Calu3 (cell line): ENCODE measurements around the gene OR5H2. TPM values are rescaled to one million over a fixed set of nuclear protein-coding genes. Genes with fewer than 3 reads are reported as not detected.

ENCODE experiments used
- Bru-seq: library from RNA; stranded (reverse); fragments of 400-500 nt; gene quantifications from one replicate; lab custom pipeline; 2021; lab: Mats Ljungman, UMichigan
- BruChase-seq, 2 experiments: library from RNA; stranded (reverse); fragments of 400-500 nt; gene quantifications; one replicate each; lab custom pipeline; 2021; lab: Mats Ljungman, UMichigan
- BruUV-seq: library from RNA; stranded (reverse); fragments of 400-500 nt; replicated peaks from 2 replicates; lab custom pipeline; 2021; lab: Mats Ljungman, UMichigan
- CTCF ChIA-PET: fragments of 300-600 bp; sonication (Branson Sonifier 250); formaldehyde crosslinking; loops from one replicate; lab custom pipeline; 2022; ENCODE audit warnings: antibody characterized with exemption; lab: Charles Lee
- DNase-seq: peaks from one replicate; pipeline ENCODE4 v3.0.0; 2022
- H3K27ac Mint-ChIP-seq: one replicate; pipeline ENCODE4 v1.8.0; 2022; ENCODE audit warnings: mixed read lengths; ENCODE audit not compliant: unreplicated experiment
- H3K27me3 Mint-ChIP-seq: one replicate; pipeline ENCODE4 v1.8.0; 2022; ENCODE audit warnings: mixed read lengths; ENCODE audit not compliant: unreplicated experiment
- H3K36me3 Mint-ChIP-seq: one replicate; pipeline ENCODE4 v1.8.0; 2022; ENCODE audit warnings: mild to moderate bottlenecking, moderate library complexity, mixed read lengths; ENCODE audit not compliant: insufficient read depth, unreplicated experiment
- H3K4me1 Mint-ChIP-seq: one replicate; pipeline ENCODE4 v1.8.0; 2022; ENCODE audit warnings: mild to moderate bottlenecking, low read depth, mixed read lengths; ENCODE audit not compliant: unreplicated experiment
- H3K4me3 Mint-ChIP-seq: one replicate; pipeline ENCODE4 v1.8.0; 2022; ENCODE audit warnings: mild to moderate bottlenecking, low read depth, moderate library complexity, mixed read lengths; ENCODE audit not compliant: unreplicated experiment
- H3K9me3 Mint-ChIP-seq: one replicate; pipeline ENCODE4 v1.8.0; 2022; ENCODE audit warnings: low read depth, mixed read lengths; ENCODE audit not compliant: unreplicated experiment
- intact Hi-C: fragments of 100-400 bp; cut with micrococcal nuclease; formaldehyde crosslinking; loops from one replicate; pipeline ENCODE4 v1.10.0; 2022; ENCODE audit not compliant: unreplicated experiment
- long read RNA-seq: library from polyadenylated mRNA; stranded (forward); transcript quantifications from one replicate; pipeline ENCODE4 v2.0.0, GENCODE V29; 2022
- total RNA-seq: library from RNA; stranded (reverse); gene quantifications from 2 replicates; pipeline ENCODE4 v1.2.3, GENCODE V29; 2022
- TF ChIP-seq, protein P1 (sequence below): fragments of 200-600 bp; IDR thresholded peaks from one replicate; pipeline ENCODE4 v1.8.0; 2022; ENCODE audit warnings: antibody characterized with exemption; ENCODE audit not compliant: unreplicated experiment

Gene OR5H2
- total RNA-seq (not detected in 2 replicates), Bru-seq, nascent RNA (not detected), BruChase-seq, experiment 1, labeled RNA remaining after a 6-hour chase (not detected), BruChase-seq, experiment 2, labeled RNA remaining after a 2-hour chase (not detected)
- long read RNA-seq = 0 reads

DNA sequence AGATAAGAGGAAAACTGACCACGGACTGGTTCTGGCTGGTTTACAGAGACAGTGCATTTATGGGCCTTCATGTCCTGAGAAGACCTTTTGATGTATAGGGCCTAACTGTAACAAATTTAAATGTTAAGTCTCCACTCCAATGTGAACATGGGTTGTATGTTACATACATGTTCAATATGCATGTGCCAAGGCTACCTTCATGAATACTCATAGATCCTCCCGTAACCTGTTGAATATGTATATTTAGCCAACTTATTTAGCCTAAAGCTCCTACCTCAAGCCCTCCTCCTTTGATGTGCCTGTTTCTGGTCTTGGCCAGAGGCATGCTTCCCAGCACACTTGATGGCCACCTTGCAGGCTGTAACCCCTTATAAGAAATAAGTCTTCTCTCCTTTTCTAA, at the start of gene OR5H2:
Gene OR5H2 (plus strand): TSS at position 301 of the 400 bp plus-strand sequence. CDS start 398 bp downstream, outside the sequence.
- Mint-ChIP-seq H3K27ac (no peak within 1 kb of the TSS), H3K27me3 (no peaks in the 10 kb centered on the region), H3K9me3 (no peaks in the 10 kb centered on the region), H3K4me3 (no peak within 1 kb of the TSS), H3K36me3 (no peaks in the 10 kb centered on the region), H3K4me1 (no peaks in the 10 kb centered on the region)
- TF ChIP-seq, protein P1, sequence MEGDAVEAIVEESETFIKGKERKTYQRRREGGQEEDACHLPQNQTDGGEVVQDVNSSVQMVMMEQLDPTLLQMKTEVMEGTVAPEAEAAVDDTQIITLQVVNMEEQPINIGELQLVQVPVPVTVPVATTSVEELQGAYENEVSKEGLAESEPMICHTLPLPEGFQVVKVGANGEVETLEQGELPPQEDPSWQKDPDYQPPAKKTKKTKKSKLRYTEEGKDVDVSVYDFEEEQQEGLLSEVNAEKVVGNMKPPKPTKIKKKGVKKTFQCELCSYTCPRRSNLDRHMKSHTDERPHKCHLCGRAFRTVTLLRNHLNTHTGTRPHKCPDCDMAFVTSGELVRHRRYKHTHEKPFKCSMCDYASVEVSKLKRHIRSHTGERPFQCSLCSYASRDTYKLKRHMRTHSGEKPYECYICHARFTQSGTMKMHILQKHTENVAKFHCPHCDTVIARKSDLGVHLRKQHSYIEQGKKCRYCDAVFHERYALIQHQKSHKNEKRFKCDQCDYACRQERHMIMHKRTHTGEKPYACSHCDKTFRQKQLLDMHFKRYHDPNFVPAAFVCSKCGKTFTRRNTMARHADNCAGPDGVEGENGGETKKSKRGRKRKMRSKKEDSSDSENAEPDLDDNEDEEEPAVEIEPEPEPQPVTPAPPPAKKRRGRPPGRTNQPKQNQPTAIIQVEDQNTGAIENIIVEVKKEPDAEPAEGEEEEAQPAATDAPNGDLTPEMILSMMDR = no peak
- DNase-seq = no peak
- intact Hi-C loops = no loop called here
- CTCF ChIA-PET = no interaction called here
- no TSS peak for BruUV-seq

DNA sequence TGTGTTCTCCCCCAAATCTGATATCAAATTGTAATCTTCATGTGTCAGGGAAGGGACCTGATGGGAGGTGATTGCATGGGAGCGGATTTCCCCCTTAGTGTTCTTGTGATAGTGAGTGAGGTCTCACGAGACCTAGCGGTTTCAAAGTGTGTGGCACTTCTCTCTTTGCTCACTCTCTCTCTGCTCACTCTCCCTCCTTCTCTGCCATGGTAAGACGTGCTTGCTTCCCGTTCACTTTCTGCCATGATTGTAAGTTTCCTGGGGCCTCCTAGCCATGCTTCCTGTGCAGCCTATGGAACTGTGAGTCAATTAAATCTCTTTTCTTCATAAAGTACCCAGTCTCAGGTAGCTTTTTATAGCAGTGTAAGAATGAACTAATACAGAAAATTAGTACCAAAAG, 48.8 kb upstream of the OR5H2 start:
- CTCF ChIA-PET = no interaction called here
- BruUV-seq = no TSS peak
- Mint-ChIP-seq H3K27me3 (no peaks in the 10 kb centered on the region), H3K36me3 (no peaks in the 10 kb centered on the region), H3K9me3 (peaks cover 3% of the 10 kb centered on the region), H3K4me3 (no peak overlapping the region), H3K27ac (no peak overlapping the region), H3K4me1 (no peaks in the 10 kb centered on the region)
- TF ChIP-seq, protein P1 = no peak
- intact Hi-C loops = no loop called here
- no peak for DNase-seq

DNA sequence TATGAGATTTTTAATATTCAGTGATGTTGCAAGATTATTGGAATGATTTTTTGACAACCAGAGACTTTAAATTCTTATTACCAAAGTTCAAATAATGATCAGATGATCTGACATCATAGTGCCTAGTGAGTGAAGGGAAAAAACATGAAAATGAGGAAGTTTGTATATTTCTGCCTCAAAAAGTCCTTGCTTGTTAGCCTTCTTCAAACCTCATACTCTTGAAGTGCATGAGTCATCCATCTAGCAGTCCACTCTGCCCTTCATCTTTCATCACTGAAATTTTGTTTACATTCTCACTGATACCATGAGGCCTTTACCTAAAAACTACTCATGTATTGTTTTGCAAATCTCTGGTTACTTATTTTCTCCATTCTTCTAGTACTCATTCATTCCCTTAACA, 42.2 kb upstream of the OR5H2 start:
- no TSS peak for BruUV-seq
- H3K27me3 Mint-ChIP-seq = no peaks in the 10 kb centered on the region
- TF ChIP-seq, protein P1 = no peak
- no peak overlapping the region for H3K27ac Mint-ChIP-seq
- CTCF ChIA-PET = no interaction called here
- peaks cover 5% of the 10 kb centered on the region for H3K9me3 Mint-ChIP-seq
- H3K36me3 Mint-ChIP-seq = no peaks in the 10 kb centered on the region
- no peak overlapping the region for H3K4me3 Mint-ChIP-seq
- no peak for DNase-seq
- intact Hi-C loops = no loop called here
- no peaks in the 10 kb centered on the region for H3K4me1 Mint-ChIP-seq

DNA sequence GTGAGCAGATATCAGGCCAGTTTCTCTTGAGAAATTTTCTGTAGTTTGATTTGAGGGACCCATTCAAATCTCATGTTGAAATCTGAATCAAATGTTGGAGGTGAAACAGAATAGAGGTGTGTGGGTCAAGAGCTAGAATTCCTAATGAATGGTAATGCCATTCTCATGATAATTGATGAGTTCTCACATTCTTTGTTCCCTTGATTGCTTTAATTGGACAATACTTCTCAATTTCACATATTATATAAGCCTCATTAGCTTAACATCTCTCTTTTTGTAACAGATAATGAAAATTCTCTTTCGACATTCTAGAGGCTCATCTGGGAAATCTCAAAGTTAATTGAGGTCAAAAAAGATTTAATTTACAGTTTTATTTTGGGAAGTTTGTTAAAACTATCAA, 40.1 kb upstream of the OR5H2 start:
- Mint-ChIP-seq H3K36me3 (no peaks in the 10 kb centered on the region), H3K27me3 (no peaks in the 10 kb centered on the region), H3K27ac (no peak overlapping the region), H3K9me3 (peaks cover 7% of the 10 kb centered on the region), H3K4me3 (no peak overlapping the region), H3K4me1 (no peaks in the 10 kb centered on the region)
- no peak for DNase-seq
- intact Hi-C loops = no loop called here
- CTCF ChIA-PET = no interaction called here
- TF ChIP-seq, protein P1 = no peak
- BruUV-seq = no TSS peak
